ENCODE measurements around the gene GLYAT. TPM values are rescaled to one million over a fixed set of nuclear protein-coding genes. Genes with fewer than 3 reads are reported as not detected.

Gene GLYAT
- total RNA-seq = not detected
- not detected for polyA plus RNA-seq
- long read RNA-seq, donor 1 = 0 reads
- long read RNA-seq, donor 2 = 0 reads
- long read RNA-seq, donor 3 = 0 reads
- long read RNA-seq, donor 4 = 0 reads
- long read RNA-seq, donor 5 = 0 reads

GRCh38 chr11:58731819-58732218, at the start of gene GLYAT:
Gene GLYAT, minus strand, starts transcription at chr11:58731943. Its CDS starts 7,447 bp downstream, at chr11:58724496.
- H3K4me1 ChIP-seq (ENCODE audit: control insufficient read depth in 5 of 5, insufficient read depth in 5 of 5, low read length in 5 of 5) = peaks cover 0 to 5% (median 0%) of the 10 kb centered on the region in 5 donors
- H3K9ac ChIP-seq (ENCODE audit: insufficient read depth in 1 of 2, low read length in 2 of 2) = no peak within 1 kb of the TSS
- TF ChIP-seq, protein P1, sequence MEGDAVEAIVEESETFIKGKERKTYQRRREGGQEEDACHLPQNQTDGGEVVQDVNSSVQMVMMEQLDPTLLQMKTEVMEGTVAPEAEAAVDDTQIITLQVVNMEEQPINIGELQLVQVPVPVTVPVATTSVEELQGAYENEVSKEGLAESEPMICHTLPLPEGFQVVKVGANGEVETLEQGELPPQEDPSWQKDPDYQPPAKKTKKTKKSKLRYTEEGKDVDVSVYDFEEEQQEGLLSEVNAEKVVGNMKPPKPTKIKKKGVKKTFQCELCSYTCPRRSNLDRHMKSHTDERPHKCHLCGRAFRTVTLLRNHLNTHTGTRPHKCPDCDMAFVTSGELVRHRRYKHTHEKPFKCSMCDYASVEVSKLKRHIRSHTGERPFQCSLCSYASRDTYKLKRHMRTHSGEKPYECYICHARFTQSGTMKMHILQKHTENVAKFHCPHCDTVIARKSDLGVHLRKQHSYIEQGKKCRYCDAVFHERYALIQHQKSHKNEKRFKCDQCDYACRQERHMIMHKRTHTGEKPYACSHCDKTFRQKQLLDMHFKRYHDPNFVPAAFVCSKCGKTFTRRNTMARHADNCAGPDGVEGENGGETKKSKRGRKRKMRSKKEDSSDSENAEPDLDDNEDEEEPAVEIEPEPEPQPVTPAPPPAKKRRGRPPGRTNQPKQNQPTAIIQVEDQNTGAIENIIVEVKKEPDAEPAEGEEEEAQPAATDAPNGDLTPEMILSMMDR (IDR thresholded peaks at IDR 0.05; ENCODE audit: control extremely low read depth, extremely low read depth) = no peak
- H3K4me3 ChIP-seq = no peak within 1 kb of the TSS
- ATAC-seq (ENCODE audit: insufficient read depth, low FRiP score) = no peak
- no peaks in the 10 kb centered on the region for H3K9me3 ChIP-seq (ENCODE audit: control insufficient read depth in 4 of 4, insufficient read depth in 3 of 4, low read length in 3 of 4)
- H3K27me3 ChIP-seq (ENCODE audit: control insufficient read depth in 3 of 3, insufficient read depth in 3 of 3, low read length in 2 of 3) = no peaks in the 10 kb centered on the region
- no peak within 1 kb of the TSS for H3K27ac ChIP-seq (ENCODE audit: low read depth in 1 of 2, low read length in 1 of 2)
- no peak for DNase-seq
- WGBS, 2 donors = 82 to 84% methylated on average over 4 of the region's 4 CpGs
- H3K36me3 ChIP-seq (ENCODE audit: control insufficient read depth in 4 of 4, insufficient read depth in 4 of 4, low read length in 4 of 4) = no peaks in the 10 kb centered on the region

GRCh38 chr11:58781345-58781744, 49.6 kb upstream of the GLYAT start:
- DNase-seq (no peak), ATAC-seq (ENCODE audit: insufficient read depth, low FRiP score) (no peak)
- H3K9me3 ChIP-seq (ENCODE audit: control insufficient read depth in 4 of 4, insufficient read depth in 3 of 4, low read length in 3 of 4) = peaks cover 0 to 3% (median 0%) of the 10 kb centered on the region in 4 donors
- no peak overlapping the region for H3K4me3 ChIP-seq
- TF ChIP-seq, protein P1 (IDR thresholded peaks at IDR 0.05; ENCODE audit: control extremely low read depth, extremely low read depth) = no peak
- H3K9ac ChIP-seq (ENCODE audit: insufficient read depth in 1 of 2, low read length in 2 of 2) = no peak overlapping the region
- H3K27ac ChIP-seq (ENCODE audit: low read depth in 1 of 2, low read length in 1 of 2) = no peak overlapping the region
- H3K4me1 ChIP-seq (ENCODE audit: control insufficient read depth in 5 of 5, insufficient read depth in 5 of 5, low read length in 5 of 5) = no peaks in the 10 kb centered on the region
- H3K36me3 ChIP-seq (ENCODE audit: control insufficient read depth in 4 of 4, insufficient read depth in 4 of 4, low read length in 4 of 4) = no peaks in the 10 kb centered on the region
- H3K27me3 ChIP-seq (ENCODE audit: control insufficient read depth in 3 of 3, insufficient read depth in 3 of 3, low read length in 2 of 3) = no peaks in the 10 kb centered on the region

- TF ChIP-seq, protein P1 (IDR thresholded peaks at IDR 0.05; ENCODE audit: control extremely low read depth, extremely low read depth) = no peak
- ATAC-seq (ENCODE audit: insufficient read depth, low FRiP score) (no peak), DNase-seq (no peak)
- no peaks in the 10 kb centered on the region for H3K36me3 ChIP-seq (ENCODE audit: control insufficient read depth in 4 of 4, insufficient read depth in 4 of 4, low read length in 4 of 4)
- H3K9me3 ChIP-seq (ENCODE audit: control insufficient read depth in 4 of 4, insufficient read depth in 3 of 4, low read length in 3 of 4) = peaks cover 0 to 3% (median 0%) of the 10 kb centered on the region in 4 donors
- H3K27ac ChIP-seq (ENCODE audit: low read depth in 1 of 2, low read length in 1 of 2) = no peak overlapping the region
- H3K9ac ChIP-seq (ENCODE audit: insufficient read depth in 1 of 2, low read length in 2 of 2) = no peak overlapping the region
- no peaks in the 10 kb centered on the region for H3K27me3 ChIP-seq (ENCODE audit: control insufficient read depth in 3 of 3, insufficient read depth in 3 of 3, low read length in 2 of 3)
- no peaks in the 10 kb centered on the region for H3K4me1 ChIP-seq (ENCODE audit: control insufficient read depth in 5 of 5, insufficient read depth in 5 of 5, low read length in 5 of 5)
- WGBS, 2 donors = 90 to 100% methylated on average over 3 of the region's 3 CpGs
- no peak overlapping the region for H3K4me3 ChIP-seq
These were observed 48.8 kb upstream of the GLYAT start for GRCh38 chr11:58780578-58780977.
